Endometrial microvascular endothelial cells (primary cell): ENCODE measurements around the gene HS1BP3. TPM values are rescaled to one million over a fixed set of nuclear protein-coding genes. Genes with fewer than 3 reads are reported as not detected.

ENCODE experiments used
- in situ Hi-C: cut with HindIII; loops from 2 replicates; pipeline ENCODE4 v1.10.0; 2017; ENCODE audit warnings: low sequenced_read_pairs, low pct_unique_long_range_greater_than_20kb; ENCODE audit errors: inconsistent ontology term
- total RNA-seq: library from RNA; depleted of rRNA; stranded (reverse); fragments of >200 nt; gene quantifications from one replicate; pipeline ENCODE4 v1.2.3, GENCODE V29; 2015; ENCODE audit errors: inconsistent ontology term

Gene HS1BP3
- total RNA-seq, 1 donor from 2014 or later: 22.0 TPM

- in situ Hi-C loops: no loop called here
These were observed 24.9 kb upstream of the HS1BP3 start for GRCh38 chr2:20675701-20676352.

GRCh38 chr2:20674974-20675679 is 24.2 kb upstream of the HS1BP3 start:
- in situ Hi-C loops: no loop called here

GRCh38 chr2:20674309-20674965 is 23.5 kb upstream of the HS1BP3 start:
- in situ Hi-C loops: no loop called here

- in situ Hi-C loops: no loop called here
These were observed 22.9 kb upstream of the HS1BP3 start for GRCh38 chr2:20673686-20674308.

GRCh38 chr2:20672201-20672951 is 21.5 kb upstream of the HS1BP3 start:
- in situ Hi-C loops: no loop called here

GRCh38 chr2:20671736-20672080 is 20.8 kb upstream of the HS1BP3 start:
- in situ Hi-C loops: no loop called here

GRCh38 chr2:20671036-20671735 is 20.3 kb upstream of the HS1BP3 start:
- in situ Hi-C loops: no loop called here

- in situ Hi-C loops: no loop called here
These were observed 19.6 kb upstream of the HS1BP3 start for GRCh38 chr2:20670315-20671035.

- in situ Hi-C loops: no loop called here
These were observed 18.8 kb upstream of the HS1BP3 start for GRCh38 chr2:20669562-20670314.

- in situ Hi-C loops: no loop called here
These were observed 18.1 kb upstream of the HS1BP3 start for GRCh38 chr2:20668871-20669475.

GRCh38 chr2:20668451-20668850 is 17.6 kb upstream of the HS1BP3 start:
- in situ Hi-C loops: no loop called here

GRCh38 chr2:20667531-20668401 is 16.9 kb upstream of the HS1BP3 start:
- in situ Hi-C loops: no loop called here

GRCh38 chr2:20667151-20667530 is 16.2 kb upstream of the HS1BP3 start:
- in situ Hi-C loops: no loop called here

GRCh38 chr2:20666304-20667150 is 15.6 kb upstream of the HS1BP3 start, which contains the start of gene GDF7:
Gene GDF7 (plus strand): TSS chr2:20667144. CDS start chr2:20667240, 96 bp downstream.
- in situ Hi-C loops: no loop called here

- in situ Hi-C loops: no loop called here
These were observed 15.1 kb upstream of the HS1BP3 start for GRCh38 chr2:20666005-20666303.
